ENCODE results near the gene GALNS.

The GALNS gene

GRCh38 chr16:88864521-88864920, 7.8 kb upstream of the GALNS start:
- no peak for DNase-seq
- intact Hi-C loops (cut with DNase I): no loop called here

DNA sequence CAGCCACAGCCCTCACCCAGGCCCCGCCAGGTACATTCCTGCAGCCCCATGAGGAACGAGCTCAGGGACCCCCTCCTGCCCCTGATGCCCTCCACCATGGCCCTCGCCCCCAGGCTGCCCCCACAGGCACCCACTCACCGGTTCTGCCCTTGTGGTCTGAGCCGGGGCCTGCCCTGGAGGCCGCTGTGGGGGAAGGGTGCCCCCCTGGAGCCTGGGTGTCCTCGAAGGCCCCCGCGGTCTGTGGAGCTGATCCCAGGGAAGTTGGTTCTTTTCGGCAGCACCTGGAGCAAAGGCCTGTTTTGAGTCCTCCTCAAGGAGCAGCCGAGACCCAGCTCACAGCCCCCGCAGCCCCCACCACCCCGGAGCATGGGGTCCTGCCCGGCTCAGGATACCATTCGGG, 7.4 kb upstream of the GALNS start:
- intact Hi-C loops (cut with DNase I): no loop called here
- no peak for DNase-seq

DNA sequence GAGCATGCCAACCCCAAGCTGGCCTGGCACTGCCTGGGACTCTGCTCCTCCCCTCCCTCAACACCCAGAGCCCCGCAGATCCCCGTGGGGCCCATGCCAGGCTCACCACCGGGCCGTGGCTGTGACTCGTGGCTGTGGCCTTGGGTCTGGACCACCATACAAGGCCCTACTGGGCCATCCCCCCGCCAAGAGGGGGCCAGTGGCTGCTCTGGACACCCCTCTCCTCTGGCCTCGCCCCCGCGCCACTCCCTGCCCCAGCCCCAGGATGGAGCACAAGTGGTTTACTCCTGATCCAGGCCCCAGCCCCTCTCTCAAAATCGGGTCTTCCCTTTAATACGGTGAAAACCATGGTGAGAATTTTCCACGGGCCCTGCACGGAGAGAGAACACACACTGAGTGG, 6.7 kb upstream of the GALNS start:
- intact Hi-C loops (cut with DNase I): no loop called here
- no peak for DNase-seq

DNA sequence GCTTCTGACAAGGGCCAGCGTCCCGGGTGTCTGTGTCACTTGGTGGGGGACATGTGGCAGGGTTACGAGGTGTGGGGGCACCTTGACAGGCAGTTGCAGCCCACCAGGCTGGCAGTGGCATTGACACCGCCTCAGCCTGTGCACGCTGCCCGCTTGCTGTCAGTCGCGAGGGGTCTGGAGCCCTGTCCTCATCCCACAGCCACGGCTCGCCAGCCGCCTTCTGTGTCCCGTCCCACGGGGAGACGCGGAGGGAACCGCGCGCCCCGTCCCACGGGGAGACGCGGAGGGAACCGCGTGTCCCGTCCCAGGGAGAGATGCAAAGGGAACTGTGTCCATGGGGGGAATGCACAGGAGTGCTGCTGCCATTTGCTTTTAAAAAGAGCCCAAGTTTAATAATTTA, 6.2 kb upstream of the GALNS start:
- intact Hi-C loops (cut with DNase I): no loop called here
- DNase-seq: no peak

DNA sequence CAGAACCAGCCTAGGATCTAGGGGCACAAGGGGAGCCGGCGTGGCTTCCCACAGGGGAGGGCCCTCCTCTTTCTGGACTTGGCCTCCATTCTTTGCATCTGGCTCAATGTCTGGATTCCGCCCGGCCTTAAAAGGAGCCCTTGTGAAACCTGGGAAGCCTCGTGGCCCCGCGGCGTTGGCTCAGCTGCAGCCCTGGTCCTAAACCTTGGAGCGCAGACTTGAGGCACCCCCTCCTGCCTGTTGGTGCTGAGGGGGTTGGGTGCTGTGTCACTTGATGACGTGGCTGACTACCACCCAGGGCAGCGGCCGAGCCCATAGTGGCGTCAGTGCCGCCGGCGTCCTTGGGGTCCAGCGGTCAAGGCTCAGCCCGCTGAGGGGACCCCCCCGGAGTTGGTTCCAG, 4.6 kb upstream of the GALNS start:
- intact Hi-C loops (cut with DNase I): no loop called here
- DNase-seq: no peak

DNA sequence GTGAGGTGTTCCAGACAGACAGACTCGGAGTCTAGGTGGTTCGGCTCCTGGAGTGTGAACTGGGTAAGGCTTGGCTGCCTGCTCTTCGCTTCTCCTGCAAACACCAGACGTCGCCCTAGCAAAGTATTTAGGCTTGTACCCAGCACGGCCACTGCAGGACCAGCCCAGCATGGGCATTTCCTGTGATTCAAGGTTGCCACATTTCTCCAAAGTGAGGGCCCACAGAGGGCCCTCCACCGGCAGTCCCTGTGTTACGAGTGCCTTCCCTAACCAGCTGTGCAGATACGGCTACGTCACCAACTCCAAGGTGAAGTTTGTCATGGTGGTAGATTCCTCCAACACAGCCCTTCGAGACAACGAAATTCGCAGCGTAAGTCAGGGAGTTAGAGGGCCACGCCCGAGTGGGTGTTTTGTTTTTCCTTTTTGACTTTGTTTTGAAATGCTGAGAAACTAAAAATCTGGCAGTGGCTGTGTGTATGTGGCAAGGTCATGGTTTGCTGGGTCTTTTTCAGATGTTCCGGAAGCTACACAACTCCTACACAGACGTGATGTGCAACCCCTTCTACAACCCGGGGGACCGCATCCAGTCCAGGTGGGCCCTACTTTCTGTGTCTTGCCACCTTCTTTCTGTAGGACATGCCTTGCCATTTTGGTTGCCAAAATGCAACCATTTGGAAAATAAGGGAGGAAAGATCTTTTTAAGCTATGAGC, 2.8 kb upstream of the GALNS start:
- intact Hi-C loops (cut with DNase I): loop anchor here (5.0 kb wide), 1 partner anchor 47 kb away; the partner anchor contains the start of gene APRT
- DNase-seq: no peak

DNA sequence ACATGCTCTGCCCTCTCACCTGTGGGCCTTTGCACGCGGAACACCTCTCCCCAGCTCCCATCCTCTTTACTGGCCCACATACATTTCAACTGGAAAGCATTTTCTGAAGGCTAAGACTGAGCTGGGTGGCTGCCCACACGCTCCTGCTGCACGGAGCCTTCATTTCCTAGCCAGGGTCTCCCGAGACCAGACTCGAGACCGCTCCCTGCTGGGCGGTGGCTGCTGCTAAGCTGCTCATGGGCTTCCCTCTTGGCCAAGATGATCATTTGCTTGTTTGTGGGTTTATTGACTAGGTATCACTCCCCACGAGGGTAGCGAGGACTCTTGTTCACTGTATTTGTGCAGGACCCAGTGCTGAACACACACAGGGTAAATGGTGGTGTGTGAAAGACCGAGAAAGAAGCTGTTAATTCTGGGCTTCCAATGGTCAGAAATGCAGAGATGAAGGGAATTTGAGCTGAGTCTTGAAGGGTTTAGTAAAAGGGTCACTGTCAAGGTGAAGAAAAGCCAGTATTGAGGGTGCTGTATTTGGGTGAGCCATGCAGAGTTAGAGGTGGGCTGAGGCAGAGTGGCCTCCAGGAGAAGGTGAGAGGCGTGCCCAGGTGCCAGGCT, 1.1 kb upstream of the GALNS start:
- DNase-seq: peak; percentile 69 to 92 (median 83)
- intact Hi-C loops (cut with DNase I): loop anchor here (5.0 kb wide), 1 partner anchor 46 kb away; the partner anchor contains the start of gene APRT

- DNase-seq: peak in 9 of 42 donors; percentile 13 to 42 (median 24)
These were observed 472 bp downstream of the GALNS start for GRCh38 chr16:88856122-88856827.

DNA sequence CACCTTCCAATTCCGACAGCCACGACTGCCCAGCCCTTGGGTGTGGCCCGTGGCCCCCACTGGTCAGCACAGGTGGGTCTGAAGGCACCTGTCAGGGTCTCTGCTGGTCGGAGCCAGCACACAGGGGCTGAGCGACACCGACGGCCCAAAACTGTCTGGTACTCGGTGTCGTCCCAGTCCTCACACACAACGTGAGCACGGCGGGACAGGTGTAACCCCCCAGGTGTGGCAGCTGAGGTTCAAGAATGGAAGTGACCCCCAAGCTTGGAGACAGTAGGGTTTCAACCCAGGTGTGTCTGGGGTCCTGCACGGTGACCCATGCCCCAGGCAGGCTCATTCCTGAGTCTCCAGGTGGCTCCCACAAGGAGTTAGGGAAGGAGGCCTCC, 1.0 kb downstream of the GALNS start:
- intact Hi-C loops (cut with DNase I): loop anchor here (5.0 kb wide), 1 partner anchor 43 kb away; the partner anchor contains the start of gene APRT
- DNase-seq: peak in 1 of 42 donors; percentile 17

More at GRCh38 chr16:88856122-88856827, 472 bp downstream of the GALNS start:
- intact Hi-C loops (cut with DNase I): loop anchor here (5.0 kb wide), 1 partner anchor 44 kb away; the partner anchor contains the start of gene APRT

GRCh38 chr16:88855176-88855575, 1.6 kb downstream of the GALNS start:
- no peak for DNase-seq
- intact Hi-C loops (cut with DNase I): loop anchor here (5.0 kb wide), 1 partner anchor 43 kb away; the partner anchor contains the start of gene APRT

GRCh38 chr16:88854306-88855111, 2.2 kb downstream of the GALNS start:
- DNase-seq: no peak
- intact Hi-C loops (cut with DNase I): loop anchor here (5.0 kb wide), 1 partner anchor 42 kb away; the partner anchor contains the start of gene APRT

DNA sequence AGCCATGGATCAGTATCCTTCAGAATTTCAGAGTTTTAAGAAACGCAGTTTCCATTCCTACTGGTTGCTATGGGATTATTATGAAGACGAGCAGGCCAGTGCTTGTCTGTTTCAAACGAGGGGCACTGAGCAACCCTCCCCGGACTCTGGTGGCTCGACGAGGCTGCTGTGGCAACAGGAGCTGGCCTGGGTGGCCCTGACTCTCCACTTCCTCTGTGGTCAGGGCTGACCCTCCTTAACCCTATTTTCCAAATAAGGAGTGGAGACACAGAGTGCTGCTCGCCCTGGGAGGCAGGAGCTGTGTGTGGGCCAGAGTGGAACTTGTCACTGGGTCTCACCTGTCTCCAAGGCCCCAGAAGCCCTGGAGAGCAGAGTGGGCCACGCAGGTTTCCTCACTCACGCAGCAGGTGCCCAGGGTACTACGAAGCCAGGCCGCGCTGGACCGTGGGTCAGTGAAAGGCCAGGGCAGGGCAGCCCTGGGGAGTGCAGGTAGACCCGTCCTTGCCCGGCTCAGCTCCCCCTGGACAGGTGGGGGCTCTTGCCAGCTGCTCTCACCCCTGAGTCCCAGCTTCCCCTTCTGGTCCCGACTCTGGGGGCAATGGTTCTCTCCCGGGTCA, 3.3 kb downstream of the GALNS start:
- intact Hi-C loops (cut with DNase I): no loop called here
- peak in 2 of 42 donors; percentile 24 to 32 for DNase-seq

DNA sequence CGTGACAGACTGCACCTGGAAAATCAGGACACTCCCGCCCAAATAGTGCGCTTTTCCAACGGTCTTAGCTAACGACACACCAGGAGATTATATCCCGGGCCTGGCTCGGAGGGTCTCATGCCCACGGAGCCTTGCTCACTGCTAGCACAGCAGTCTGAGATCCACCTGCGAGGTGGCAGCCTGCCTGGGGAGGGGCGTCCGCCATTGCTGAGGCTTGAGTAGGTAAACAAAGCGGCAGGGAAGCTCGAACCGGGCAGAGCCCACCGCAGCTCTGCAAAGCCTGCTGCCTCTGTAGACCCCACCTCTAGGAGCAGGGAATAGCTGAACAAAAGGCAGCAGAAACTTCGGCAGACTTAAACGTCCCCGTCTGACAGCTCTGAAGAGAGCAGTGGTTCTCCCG, 5.1 kb downstream of the GALNS start:
- DNase-seq: no peak
- intact Hi-C loops (cut with DNase I): no loop called here

DNA sequence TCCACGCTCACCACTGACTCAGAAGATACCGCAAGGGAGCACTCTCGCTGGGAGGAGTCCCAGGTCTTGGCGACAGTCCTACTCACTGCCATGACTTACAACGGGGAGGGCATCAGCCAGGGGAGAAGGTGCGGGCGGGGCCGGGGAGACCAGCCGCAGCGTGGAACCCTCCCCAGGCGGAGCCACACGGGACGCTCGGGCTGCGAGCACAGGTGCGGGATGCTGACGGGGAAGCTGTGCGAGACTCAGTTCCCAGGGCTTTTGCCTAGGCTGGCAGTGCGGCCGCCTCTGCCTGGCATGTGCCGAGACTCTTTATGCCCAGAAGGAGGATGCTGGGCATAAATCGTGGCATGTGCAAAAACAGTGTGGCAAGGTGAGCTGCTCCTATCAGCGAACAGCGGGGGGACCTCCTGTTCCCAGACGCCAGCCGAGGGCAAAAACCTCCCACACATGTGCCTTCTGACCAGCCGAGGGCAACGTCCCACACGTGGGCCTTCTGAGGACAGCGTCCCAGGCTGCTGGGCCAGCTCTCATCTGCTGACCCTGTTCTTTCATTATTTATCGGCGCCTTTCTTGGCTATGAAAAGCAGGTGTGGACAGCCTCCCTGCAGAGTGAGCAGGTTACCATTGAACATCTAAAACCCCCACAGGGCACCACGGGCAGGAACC, 6.1 kb downstream of the GALNS start:
- intact Hi-C loops (cut with DNase I): no loop called here
- no peak for DNase-seq

GRCh38 chr16:88848557-88848956, 8.2 kb downstream of the GALNS start:
- intact Hi-C loops (cut with DNase I): no loop called here

DNA sequence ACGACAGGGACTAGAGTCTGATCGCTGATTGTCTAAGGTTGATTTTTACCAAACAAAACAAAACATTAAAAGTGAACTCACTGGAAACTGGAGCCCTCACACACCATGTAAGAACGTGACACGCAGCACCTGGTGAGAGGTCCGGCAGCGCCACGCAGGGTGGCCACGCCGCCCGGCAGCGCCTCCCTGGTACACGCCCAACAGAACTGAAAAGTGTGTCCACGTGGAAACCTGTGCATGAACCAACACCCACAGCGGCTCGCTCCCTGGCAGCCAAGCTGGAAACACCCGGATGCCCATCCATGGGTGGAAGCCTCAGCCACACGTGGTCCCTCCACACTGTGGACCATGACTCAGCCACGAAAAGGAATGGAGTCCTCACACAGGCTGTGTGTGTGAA, 9.1 kb downstream of the GALNS start:
- no peak for DNase-seq
- intact Hi-C loops (cut with DNase I): no loop called here

More at GRCh38 chr16:88848557-88848956, 8.2 kb downstream of the GALNS start:
- no peak for DNase-seq

DNA sequence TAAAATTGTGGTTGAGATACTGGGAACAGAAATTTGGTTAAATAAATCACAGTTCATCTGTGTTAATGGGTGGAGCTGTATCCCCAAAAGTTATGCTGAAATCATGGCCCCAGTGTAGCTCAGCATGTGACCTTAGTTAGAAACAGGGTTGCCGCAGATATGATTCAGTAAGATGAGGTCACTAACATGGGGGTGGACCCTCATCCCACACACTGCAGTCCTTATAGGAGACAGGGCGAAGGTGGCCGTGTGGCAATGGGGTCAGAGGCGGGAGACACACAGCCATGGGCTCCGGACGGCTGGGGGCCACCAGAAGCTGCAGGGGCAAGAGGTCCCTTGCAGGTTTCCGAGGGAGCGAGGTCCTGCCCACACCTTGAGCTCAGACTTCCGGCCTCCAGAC, 10.7 kb downstream of the GALNS start:
- DNase-seq: no peak
- intact Hi-C loops (cut with DNase I): no loop called here

- intact Hi-C loops (cut with DNase I): no loop called here
- DNase-seq: no peak
These were observed 12.2 kb downstream of the GALNS start for GRCh38 chr16:88844419-88845036.

Data from head of caudate nucleus (tissue), 42 donors.